ENCODE data around the gene DBI. TPM values are rescaled to one million over a fixed set of nuclear protein-coding genes. Genes with fewer than 3 reads are reported as not detected.

DBI gene
- total and polyA plus RNA-seq, 2 of the 13 experiments (the other 11 are each of a cell fraction or from before 2014, with no cell fraction given), result 330 to 659 TPM

DNA sequence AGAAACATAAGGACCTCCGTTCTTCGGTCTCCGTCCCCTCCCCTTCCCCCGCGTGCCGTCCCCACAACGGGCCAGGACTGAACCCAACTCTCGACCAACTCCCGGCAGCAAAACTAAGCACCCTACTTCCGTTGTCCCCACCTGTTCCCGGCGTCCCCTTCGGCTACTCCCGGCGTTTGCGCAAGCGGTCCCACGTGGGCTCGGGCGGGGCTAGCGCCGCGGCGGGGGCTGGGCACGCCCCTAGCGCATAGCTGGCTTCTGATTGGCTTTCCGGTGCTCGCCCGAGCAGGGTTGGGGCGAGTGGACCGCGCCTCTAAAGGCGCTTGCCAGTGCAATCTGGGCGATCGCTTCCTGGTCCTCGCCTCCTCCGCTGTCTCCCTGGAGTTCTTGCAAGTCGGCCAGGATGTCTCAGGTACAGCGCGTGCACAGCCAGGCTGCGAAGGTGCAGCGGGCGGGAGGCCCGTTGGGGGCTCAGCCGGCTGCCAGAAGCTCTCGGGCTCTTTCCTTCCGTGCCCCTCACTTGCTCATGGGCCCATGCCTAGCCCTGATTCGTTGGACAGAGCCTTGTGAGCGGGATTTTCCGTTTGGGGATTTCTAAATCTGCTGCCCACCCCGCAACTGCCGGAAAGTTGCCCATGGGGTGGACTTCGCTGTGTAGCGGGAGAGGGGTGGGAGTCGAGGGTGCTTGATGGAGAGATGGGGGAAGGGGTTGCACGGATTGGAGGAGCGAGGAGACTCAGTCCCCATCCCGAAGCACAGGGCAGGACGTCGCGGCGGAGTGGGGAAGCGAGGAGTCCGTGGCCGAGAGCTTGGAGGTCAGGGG is at the start of gene DBI, which contains the start of gene C2orf76 (continued):
- TF ChIP-seq, protein P1, sequence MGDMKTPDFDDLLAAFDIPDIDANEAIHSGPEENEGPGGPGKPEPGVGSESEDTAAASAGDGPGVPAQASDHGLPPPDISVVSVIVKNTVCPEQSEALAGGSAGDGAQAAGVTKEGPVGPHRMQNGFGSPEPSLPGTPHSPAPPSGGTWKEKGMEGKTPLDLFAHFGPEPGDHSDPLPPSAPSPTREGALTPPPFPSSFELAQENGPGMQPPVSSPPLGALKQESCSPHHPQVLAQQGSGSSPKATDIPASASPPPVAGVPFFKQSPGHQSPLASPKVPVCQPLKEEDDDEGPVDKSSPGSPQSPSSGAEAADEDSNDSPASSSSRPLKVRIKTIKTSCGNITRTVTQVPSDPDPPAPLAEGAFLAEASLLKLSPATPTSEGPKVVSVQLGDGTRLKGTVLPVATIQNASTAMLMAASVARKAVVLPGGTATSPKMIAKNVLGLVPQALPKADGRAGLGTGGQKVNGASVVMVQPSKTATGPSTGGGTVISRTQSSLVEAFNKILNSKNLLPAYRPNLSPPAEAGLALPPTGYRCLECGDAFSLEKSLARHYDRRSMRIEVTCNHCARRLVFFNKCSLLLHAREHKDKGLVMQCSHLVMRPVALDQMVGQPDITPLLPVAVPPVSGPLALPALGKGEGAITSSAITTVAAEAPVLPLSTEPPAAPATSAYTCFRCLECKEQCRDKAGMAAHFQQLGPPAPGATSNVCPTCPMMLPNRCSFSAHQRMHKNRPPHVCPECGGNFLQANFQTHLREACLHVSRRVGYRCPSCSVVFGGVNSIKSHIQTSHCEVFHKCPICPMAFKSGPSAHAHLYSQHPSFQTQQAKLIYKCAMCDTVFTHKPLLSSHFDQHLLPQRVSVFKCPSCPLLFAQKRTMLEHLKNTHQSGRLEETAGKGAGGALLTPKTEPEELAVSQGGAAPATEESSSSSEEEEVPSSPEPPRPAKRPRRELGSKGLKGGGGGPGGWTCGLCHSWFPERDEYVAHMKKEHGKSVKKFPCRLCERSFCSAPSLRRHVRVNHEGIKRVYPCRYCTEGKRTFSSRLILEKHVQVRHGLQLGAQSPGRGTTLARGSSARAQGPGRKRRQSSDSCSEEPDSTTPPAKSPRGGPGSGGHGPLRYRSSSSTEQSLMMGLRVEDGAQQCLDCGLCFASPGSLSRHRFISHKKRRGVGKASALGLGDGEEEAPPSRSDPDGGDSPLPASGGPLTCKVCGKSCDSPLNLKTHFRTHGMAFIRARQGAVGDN (CRISPR knock-in tag; IDR thresholded peaks at IDR 0.05), result peak; percentile 96
- TF ChIP-seq, protein P2, sequence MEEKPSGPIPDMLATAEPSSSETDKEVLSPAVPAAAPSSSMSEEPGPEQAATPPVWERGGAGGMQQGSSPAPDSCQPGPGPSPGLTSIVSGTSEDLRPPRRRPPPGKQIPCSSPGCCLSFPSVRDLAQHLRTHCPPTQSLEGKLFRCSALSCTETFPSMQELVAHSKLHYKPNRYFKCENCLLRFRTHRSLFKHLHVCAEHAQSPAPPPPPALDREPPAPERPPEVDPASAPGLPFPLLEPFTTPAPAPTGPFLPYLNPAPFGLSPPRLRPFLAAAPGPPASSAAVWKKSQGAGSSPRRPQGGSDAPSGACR (CRISPR knock-in tag; IDR thresholded peaks at IDR 0.05), result peak; percentile 97
- TF ChIP-seq KLF13 (CRISPR knock-in tag; IDR thresholded peaks at IDR 0.05) (no peak), BRCA1 (CRISPR knock-in tag; IDR thresholded peaks at IDR 0.05) (no peak), JUN (CRISPR knock-in tag; IDR thresholded peaks at IDR 0.05) (no peak), ELF1 (CRISPR knock-in tag; IDR thresholded peaks at IDR 0.05) (peak; percentile 97), ZNF24 (IDR thresholded peaks at IDR 0.05) (no peak), SCMH1 (CRISPR knock-in tag; IDR thresholded peaks at IDR 0.05; ENCODE audit: borderline replicate concordance) (no peak), PAF1 (CRISPR knock-in tag; IDR thresholded peaks at IDR 0.05) (no peak), BHLHE40 (IDR thresholded peaks at IDR 0.05; ENCODE audit: low read length) (peak; percentile 74), ZNF781 (CRISPR knock-in tag; IDR thresholded peaks at IDR 0.05; ENCODE audit: borderline replicate concordance, not compliant biosample characterization) (peak; percentile 13), ESRRA (CRISPR knock-in tag; IDR thresholded peaks at IDR 0.05; ENCODE audit: low read depth) (0 out of 2 replicates have a peak, but pooled peaks have one; percentile 28), KDM5B (CRISPR knock-in tag; IDR thresholded peaks at IDR 0.05; ENCODE audit: borderline replicate concordance) (peak; percentile 94; the same call in 1 of the 2 replicates), MEF2D (CRISPR knock-in tag; IDR thresholded peaks at IDR 0.05) (peak; percentile 88), HNRNPL (IDR thresholded peaks at IDR 0.05; ENCODE audit: low read depth, low read length) (0 out of 2 replicates have a peak, but pooled peaks have one; percentile 62), AGO1 (IDR thresholded peaks at IDR 0.05; ENCODE audit: low read depth, low read length, poor library complexity, severe bottlenecking) (peak; percentile 42), MIER3 (CRISPR knock-in tag; IDR thresholded peaks at IDR 0.05; ENCODE audit: borderline replicate concordance) (peak; percentile 92)
- TF ChIP-seq, protein P3, sequence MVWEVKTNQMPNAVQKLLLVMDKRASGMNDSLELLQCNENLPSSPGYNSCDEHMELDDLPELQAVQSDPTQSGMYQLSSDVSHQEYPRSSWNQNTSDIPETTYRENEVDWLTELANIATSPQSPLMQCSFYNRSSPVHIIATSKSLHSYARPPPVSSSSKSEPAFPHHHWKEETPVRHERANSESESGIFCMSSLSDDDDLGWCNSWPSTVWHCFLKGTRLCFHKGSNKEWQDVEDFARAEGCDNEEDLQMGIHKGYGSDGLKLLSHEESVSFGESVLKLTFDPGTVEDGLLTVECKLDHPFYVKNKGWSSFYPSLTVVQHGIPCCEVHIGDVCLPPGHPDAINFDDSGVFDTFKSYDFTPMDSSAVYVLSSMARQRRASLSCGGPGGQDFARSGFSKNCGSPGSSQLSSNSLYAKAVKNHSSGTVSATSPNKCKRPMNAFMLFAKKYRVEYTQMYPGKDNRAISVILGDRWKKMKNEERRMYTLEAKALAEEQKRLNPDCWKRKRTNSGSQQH (CRISPR knock-in tag; IDR thresholded peaks at IDR 0.05; ENCODE audit: low read depth), result peak; percentile 82; the same call in 1 of the 2 replicates
- TF ChIP-seq, protein P4, sequence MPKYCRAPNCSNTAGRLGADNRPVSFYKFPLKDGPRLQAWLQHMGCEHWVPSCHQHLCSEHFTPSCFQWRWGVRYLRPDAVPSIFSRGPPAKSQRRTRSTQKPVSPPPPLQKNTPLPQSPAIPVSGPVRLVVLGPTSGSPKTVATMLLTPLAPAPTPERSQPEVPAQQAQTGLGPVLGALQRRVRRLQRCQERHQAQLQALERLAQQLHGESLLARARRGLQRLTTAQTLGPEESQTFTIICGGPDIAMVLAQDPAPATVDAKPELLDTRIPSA (CRISPR knock-in tag; IDR thresholded peaks at IDR 0.05; ENCODE audit: borderline replicate concordance), result no peak; the same call in 1 of the 2 replicates
- TF ChIP-seq, protein P5, sequence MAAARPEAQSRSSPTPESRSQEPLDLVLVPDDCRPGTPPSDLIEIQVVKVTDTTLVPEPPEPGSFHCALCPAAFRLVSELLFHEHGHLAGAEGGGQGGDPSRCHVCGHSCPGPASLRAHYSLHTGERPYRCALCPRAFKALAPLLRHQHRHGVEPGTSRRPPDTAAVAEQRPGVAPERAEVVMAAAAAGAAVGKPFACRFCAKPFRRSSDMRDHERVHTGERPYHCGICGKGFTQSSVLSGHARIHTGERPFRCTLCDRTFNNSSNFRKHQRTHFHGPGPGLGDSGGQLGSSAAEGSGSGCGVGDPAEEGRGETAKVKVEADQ (CRISPR knock-in tag; IDR thresholded peaks at IDR 0.05; ENCODE audit: borderline replicate concordance), result peak; percentile 96
- TF ChIP-seq, protein P6, sequence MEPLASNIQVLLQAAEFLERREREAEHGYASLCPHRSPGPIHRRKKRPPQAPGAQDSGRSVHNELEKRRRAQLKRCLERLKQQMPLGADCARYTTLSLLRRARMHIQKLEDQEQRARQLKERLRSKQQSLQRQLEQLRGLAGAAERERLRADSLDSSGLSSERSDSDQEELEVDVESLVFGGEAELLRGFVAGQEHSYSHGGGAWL (CRISPR knock-in tag; IDR thresholded peaks at IDR 0.05), result no peak; the same call in 1 of the 2 replicates

Measured in HepG2 (cell line).